Type B pancreatic cell (in vitro differentiated cells): ENCODE data around the gene U2AF2. TPM values are rescaled to one million over a fixed set of nuclear protein-coding genes. Genes with fewer than 3 reads are reported as not detected.
A peak's percentile ranks its signal among the peaks of the same experiment; 100 is the strongest.

Experiments
- DNase-seq: peaks from one replicate; pipeline ENCODE4 v3.0.0; 2021; ENCODE audit warnings: mixed read lengths; ENCODE audit not compliant: unreplicated experiment; ENCODE audit errors: extremely low spot score
- H3K27ac Mint-ChIP-seq: 2 replicates; pipeline ENCODE4 v1.8.0; 2021; ENCODE audit warnings: mild to moderate bottlenecking, mixed read lengths
- H3K27me3 Mint-ChIP-seq: 2 replicates; pipeline ENCODE4 v1.8.0; 2021; ENCODE audit warnings: mixed read lengths
- H3K36me3 Mint-ChIP-seq: 2 replicates; pipeline ENCODE4 v1.8.0; 2021; ENCODE audit warnings: mixed read lengths
- H3K4me1 Mint-ChIP-seq: one replicate; pipeline ENCODE4 v1.8.0; 2021; ENCODE audit warnings: mixed read lengths; ENCODE audit not compliant: unreplicated experiment
- H3K4me3 Mint-ChIP-seq: 2 replicates; pipeline ENCODE4 v1.8.0; 2021; ENCODE audit warnings: mild to moderate bottlenecking, mixed read lengths
- H3K9me3 Mint-ChIP-seq: 2 replicates; pipeline ENCODE4 v1.8.0; 2021; ENCODE audit warnings: mixed read lengths
- total RNA-seq: library from RNA; stranded (reverse); gene quantifications from 2 replicates; pipeline ENCODE4 v1.2.1, GENCODE V29; 2021; ENCODE audit warnings: low replicate concordance
- TF ChIP-seq, protein P1 (sequence below): fragments of 200-600 bp; sonication (generic); conservative IDR thresholded peaks from 2 replicates; pipeline ENCODE4 v1.5.0; 2021; ENCODE audit warnings: antibody characterized with exemption, mild to moderate bottlenecking

U2AF2 gene
- total RNA-seq, 1 donor from 2014 or later, result 232 TPM

DNA sequence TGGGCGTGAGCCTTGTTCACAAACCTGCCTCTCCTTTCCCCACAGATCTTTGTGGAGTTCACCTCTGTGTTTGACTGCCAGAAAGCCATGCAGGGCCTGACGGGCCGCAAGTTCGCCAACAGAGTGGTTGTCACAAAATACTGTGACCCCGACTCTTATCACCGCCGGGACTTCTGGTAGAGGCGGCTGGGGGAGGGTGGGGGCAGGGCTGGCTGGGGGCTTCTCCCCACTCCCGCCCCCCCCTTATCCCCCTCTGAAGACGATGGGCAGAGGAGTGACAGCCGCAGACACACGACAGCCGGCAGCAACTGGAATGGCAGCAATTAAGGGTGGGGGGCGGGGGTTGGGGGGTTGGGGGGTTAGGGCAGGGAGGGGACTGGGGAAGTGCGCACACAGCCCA lies 19.1 kb downstream of the U2AF2 start:
- Mint-ChIP-seq H3K27me3 (no peaks in the 10 kb centered on the region), H3K9me3 (no peaks in the 10 kb centered on the region), H3K4me1 (peaks cover 22% of the 10 kb centered on the region), H3K27ac (peak overlapping the region; percentile 57), H3K4me3 (peak overlapping the region; percentile 69), H3K36me3 (peaks cover 4% of the 10 kb centered on the region)
- TF ChIP-seq, protein P1, sequence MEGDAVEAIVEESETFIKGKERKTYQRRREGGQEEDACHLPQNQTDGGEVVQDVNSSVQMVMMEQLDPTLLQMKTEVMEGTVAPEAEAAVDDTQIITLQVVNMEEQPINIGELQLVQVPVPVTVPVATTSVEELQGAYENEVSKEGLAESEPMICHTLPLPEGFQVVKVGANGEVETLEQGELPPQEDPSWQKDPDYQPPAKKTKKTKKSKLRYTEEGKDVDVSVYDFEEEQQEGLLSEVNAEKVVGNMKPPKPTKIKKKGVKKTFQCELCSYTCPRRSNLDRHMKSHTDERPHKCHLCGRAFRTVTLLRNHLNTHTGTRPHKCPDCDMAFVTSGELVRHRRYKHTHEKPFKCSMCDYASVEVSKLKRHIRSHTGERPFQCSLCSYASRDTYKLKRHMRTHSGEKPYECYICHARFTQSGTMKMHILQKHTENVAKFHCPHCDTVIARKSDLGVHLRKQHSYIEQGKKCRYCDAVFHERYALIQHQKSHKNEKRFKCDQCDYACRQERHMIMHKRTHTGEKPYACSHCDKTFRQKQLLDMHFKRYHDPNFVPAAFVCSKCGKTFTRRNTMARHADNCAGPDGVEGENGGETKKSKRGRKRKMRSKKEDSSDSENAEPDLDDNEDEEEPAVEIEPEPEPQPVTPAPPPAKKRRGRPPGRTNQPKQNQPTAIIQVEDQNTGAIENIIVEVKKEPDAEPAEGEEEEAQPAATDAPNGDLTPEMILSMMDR, result no peak
- DNase-seq, result no peak

DNA sequence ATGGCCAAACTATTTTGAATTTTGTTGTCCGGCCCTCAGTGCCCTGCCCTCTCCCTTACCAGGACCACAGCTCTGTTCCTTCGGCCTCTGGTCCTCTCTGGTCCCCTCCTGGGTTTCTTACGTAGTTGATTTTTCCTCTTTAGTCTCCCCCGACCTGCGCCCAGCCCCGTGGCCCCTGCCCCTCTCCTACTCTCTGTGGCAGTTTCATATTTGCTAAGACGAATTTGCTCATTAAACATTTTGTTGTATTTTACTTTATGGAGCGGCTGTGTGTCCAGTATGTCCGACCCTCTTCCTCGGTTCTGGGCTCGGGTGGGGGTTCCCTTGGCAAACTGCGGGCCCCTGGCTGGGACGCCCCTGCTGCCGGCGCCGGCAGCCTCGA lies 19.6 kb downstream of the U2AF2 start:
- Mint-ChIP-seq H3K27ac (peak overlapping the region; percentile 82), H3K4me1 (peaks cover 22% of the 10 kb centered on the region), H3K36me3 (peaks cover 4% of the 10 kb centered on the region), H3K9me3 (no peaks in the 10 kb centered on the region), H3K27me3 (no peaks in the 10 kb centered on the region), H3K4me3 (peak overlapping the region; percentile 80)
- TF ChIP-seq, protein P1, result no peak
- no peak for DNase-seq

DNA sequence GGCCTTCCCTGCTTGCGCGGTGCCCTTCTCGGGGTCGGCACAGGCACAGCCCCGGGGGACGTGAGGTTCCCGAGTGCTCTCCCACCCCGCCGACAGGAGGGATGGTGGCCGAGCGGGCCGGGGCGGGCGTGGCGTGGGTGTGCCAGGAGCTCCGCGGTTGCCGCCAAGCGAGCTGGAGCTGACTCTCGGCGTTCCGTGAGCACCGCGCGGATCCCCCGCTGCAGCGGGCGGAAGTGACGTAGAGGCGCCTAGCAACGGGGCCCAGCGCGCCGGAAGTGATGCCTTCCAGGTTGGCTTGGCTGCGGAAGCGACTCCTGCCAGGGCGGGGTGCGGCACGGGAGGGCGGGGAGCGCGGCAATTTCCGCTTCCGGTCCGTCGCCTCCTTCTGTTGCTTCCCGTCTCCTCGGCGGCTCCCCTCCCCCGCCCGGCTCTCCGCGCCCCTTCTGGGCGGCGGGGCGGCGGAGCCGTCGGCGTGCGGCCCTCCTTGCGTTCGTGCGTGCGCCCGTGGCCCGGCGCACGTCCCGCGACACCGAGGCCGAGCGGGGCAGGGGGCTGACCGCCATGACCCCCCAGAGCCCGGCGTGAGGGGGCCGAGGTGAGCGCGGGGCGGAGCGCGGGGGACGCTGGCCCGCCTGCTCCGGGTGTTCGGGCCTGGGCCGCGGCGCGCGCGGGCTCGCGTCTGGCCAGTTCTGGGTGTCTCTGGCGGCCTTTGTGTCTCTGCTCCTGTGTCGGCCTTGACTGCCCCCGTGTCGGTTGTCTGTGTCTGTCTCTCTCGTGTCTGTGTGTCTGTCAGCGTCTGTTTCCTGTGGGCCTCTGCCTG lies 20.2 kb downstream of the U2AF2 start, which contains the start of gene EPN1:
EPN1 (plus strand) TSS at position 386 of the 820 bp plus-strand sequence. CDS start 3,402 bp downstream, outside the sequence.
- H3K9me3 Mint-ChIP-seq, result no peaks in the 10 kb centered on the region
- peaks cover 7% of the 10 kb centered on the region for H3K36me3 Mint-ChIP-seq
- peak; percentile 99 for DNase-seq
- no peaks in the 10 kb centered on the region for H3K27me3 Mint-ChIP-seq
- peaks cover 22% of the 10 kb centered on the region for H3K4me1 Mint-ChIP-seq
- H3K4me3 Mint-ChIP-seq, result peak within 1 kb of the TSS; percentile 97
- H3K27ac Mint-ChIP-seq, result peak within 1 kb of the TSS; percentile 93
- TF ChIP-seq, protein P1, result no peak

DNA sequence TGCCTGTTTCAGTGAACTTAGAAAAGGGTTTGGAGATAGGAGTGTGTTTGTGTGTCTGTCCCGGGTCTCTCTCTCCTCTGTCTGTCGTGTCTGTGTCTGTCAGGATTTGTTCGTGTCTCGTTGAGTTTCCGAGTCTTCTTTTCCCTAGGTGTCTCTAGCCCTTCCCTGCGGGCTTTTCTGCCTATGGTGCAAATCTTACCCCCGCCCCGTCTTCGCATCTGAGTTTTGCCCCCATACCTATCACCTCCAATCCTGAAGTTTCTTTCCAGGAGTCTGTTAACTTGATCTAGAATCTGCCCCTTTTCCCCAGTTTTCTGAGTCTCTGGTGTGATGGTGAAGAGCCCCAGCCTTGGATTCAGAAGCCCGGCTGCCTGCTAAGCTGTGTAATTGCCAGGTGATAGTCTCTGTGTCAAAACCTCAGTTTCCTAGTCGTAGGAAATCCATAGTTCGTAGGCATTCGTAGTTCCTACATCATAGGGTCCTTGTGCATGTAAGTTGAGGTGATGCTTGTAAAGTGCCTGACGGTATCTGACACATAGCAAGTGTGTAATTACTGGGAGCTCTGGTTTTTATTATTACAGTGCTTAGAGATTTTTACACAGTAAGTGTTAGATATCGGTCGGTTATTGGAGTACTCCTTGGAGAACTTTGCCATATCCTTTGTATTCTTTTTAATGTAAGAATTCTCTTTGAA lies 21.0 kb downstream of the U2AF2 start:
- Mint-ChIP-seq H3K36me3 (peaks cover 7% of the 10 kb centered on the region), H3K27ac (peak overlapping the region; percentile 93), H3K27me3 (no peaks in the 10 kb centered on the region), H3K9me3 (no peaks in the 10 kb centered on the region), H3K4me1 (peaks cover 22% of the 10 kb centered on the region), H3K4me3 (peak overlapping the region; percentile 97)
- DNase-seq, result no peak
- TF ChIP-seq, protein P1, result no peak

DNA sequence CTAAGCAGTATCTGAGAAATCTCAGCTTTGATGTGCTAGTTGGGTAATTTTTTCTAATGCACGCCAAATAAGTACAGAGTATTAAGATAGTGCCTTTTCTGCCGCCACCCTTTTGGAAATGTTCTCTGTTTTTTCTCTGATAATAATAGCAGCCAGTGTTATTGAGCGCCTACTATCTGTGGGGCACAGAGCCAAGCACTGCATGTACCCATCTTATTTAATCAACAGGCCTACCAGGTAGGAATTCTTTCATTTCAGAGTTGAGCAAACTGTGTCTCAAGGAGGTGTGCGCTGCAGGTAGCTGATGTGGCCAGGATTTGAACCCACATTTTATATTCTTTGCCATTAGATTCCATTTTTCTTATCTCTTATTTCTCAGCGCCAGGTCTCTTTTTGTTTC lies 21.5 kb downstream of the U2AF2 start:
- peaks cover 22% of the 10 kb centered on the region for H3K4me1 Mint-ChIP-seq
- no peaks in the 10 kb centered on the region for H3K27me3 Mint-ChIP-seq
- peaks cover 7% of the 10 kb centered on the region for H3K36me3 Mint-ChIP-seq
- no peak for DNase-seq
- peak overlapping the region; percentile 93 for H3K27ac Mint-ChIP-seq
- H3K9me3 Mint-ChIP-seq, result no peaks in the 10 kb centered on the region
- peak overlapping the region; percentile 97 for H3K4me3 Mint-ChIP-seq
- TF ChIP-seq, protein P1, result no peak
